ENCODE results near the gene RASSF3.

Gene RASSF3

GRCh38 chr12:64667793-64668192 is 57.5 kb downstream of the RASSF3 start:
- FAIRE-seq = no peak
- no peak for DNase-seq (ENCODE audit: insufficient read length, low spot score)

- DNase-seq (ENCODE audit: insufficient read length, low spot score) = peak; percentile 36
- FAIRE-seq = peak; percentile 89
Observed at GRCh38 chr12:64669270-64669842, 59.1 kb downstream of the RASSF3 start.

- DNase-seq (ENCODE audit: insufficient read length, low spot score) = no peak
- no peak for FAIRE-seq
Observed at GRCh38 chr12:64670019-64670418, 59.7 kb downstream of the RASSF3 start.

- FAIRE-seq (peak; percentile 39), DNase-seq (ENCODE audit: insufficient read length, low spot score) (no peak)
Observed at GRCh38 chr12:64670919-64671639, 60.8 kb downstream of the RASSF3 start.

- FAIRE-seq = no peak
Observed at GRCh38 chr12:64671681-64672080, 61.4 kb downstream of the RASSF3 start.

DNA sequence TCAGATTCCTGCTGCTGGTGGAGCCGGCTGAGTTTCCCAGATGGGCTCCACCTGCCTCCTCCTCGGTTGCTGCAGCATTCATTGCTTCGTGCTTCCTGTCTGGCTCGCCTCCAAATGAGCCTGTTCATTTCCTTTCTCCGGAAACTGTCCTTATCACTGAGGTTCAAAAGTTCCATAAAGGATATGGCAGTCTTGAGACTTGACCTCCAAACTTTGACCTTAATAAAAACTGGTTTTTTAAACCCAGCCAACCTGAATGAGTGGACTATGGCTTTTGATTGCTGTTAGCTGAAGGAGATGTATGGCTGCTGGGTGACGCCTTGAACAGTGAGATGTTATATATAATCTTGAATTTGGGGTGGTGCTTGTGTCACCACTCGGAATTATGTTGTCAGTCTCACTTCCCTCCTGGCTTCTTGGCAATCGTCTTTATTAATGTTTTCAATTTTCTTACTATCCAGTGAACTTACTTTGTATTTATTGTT is 62.7 kb downstream of the RASSF3 start:
- DNase-seq (ENCODE audit: insufficient read length, low spot score) = no peak
- peak; percentile 63 for FAIRE-seq

More at GRCh38 chr12:64671681-64672080, 61.4 kb downstream of the RASSF3 start:
- DNase-seq (ENCODE audit: insufficient read length, low spot score) = no peak

GRCh38 chr12:64673490-64674169 is 63.3 kb downstream of the RASSF3 start:
- FAIRE-seq (no peak), DNase-seq (ENCODE audit: insufficient read length, low spot score) (no peak)

DNA sequence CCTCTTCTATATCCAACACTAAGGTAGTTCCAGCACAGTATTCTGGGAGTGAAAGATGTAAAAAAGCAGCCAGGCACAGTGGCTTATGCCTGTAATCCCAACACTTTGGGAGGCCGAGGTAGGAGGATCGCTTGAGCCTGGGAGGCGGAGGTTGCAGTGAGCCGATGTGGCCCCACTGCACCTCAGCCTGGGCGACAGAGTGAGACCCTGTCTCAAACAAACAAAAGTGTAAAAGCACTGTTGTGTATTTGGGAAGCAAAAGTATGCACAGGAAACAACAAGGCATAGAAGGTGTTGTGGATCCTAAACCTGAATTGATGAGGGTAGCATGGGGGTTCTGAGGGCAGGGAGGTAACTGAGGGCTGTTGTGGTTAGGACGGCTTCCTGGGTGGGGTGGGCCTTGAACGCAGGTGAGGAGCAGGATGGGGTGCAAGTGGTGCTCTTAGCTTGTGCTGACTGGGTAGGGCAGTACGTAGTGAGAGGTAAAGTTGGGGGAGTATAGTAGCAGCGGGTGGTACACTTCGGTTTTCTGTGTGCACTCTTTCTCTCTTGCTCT is 64.2 kb downstream of the RASSF3 start:
- FAIRE-seq (no peak), DNase-seq (ENCODE audit: insufficient read length, low spot score) (no peak)

- DNase-seq (ENCODE audit: insufficient read length, low spot score) (no peak), FAIRE-seq (no peak)
Observed at GRCh38 chr12:64675795-64676194, 65.5 kb downstream of the RASSF3 start.

GRCh38 chr12:64678248-64678647 is 68.0 kb downstream of the RASSF3 start:
- no peak for FAIRE-seq
- DNase-seq (ENCODE audit: insufficient read length, low spot score) = no peak

DNA sequence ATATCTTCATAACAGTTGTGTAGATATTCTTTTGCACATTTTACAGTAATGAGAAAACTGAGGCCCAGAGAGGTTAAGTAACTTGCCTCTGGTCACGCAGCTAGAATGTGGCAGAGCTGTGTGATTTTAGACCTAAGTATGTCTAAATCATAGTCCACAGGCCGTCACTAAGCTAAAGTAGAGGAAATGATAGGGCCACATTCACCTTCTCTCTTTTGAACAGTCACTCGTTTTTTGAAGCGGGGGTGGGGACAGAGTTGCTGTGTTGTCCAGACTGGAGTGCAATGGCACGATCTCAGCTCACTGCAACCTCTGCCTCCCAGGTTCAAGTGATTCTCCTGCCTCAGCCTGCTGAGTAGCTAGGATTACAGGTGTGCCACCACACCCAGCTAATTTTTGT is 68.5 kb downstream of the RASSF3 start:
- no peak for FAIRE-seq
- no peak for DNase-seq (ENCODE audit: insufficient read length, low spot score)

DNA sequence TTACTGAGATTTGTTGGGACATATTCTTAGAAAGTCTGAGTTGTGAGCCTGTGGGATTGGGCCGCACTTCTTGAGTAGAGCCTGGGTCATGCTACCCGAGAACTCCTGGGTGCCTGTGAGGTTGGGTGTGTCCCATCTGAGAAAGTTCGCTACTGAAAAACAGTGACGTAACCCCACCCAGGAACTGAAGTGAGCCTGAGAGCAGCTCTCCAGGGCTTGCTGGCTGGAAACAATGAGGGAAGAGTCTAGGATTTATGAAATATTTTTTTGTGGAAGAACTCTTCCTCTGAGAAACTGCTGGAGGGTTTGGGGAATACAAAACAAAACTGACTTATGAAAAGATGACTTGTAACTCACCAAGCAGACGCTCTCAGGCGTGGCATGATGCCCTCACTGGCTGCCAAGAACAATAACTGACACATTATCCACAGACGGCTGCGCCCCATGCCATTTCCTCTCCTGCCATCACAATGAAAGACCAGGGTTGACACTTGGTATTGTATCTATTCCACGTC is 69.2 kb downstream of the RASSF3 start:
- FAIRE-seq (no peak), DNase-seq (ENCODE audit: insufficient read length, low spot score) (no peak)

DNA sequence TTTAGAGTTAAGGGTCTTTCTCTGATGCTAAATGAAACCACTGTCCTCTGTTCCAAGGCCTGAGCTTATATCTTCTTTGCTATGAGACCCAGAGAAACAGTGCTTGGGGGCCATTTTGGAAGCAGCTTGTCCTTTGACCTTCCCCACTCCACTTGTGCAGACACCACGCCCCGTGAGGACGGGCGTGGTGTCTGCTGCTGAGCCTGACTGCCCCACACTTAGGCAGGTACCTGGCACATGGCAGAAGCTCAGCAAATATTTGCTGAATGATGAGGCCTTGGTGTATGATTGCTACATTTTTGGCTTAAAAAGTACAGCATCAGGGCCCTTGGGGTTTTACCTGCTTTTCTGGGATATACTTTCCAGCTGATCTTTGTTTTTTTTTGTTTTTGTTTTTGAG is 69.9 kb downstream of the RASSF3 start:
- DNase-seq (ENCODE audit: insufficient read length, low spot score) = no peak
- no peak for FAIRE-seq

- FAIRE-seq (no peak), DNase-seq (ENCODE audit: insufficient read length, low spot score) (no peak)
Observed at GRCh38 chr12:64681200-64682052, 71.1 kb downstream of the RASSF3 start.

DNA sequence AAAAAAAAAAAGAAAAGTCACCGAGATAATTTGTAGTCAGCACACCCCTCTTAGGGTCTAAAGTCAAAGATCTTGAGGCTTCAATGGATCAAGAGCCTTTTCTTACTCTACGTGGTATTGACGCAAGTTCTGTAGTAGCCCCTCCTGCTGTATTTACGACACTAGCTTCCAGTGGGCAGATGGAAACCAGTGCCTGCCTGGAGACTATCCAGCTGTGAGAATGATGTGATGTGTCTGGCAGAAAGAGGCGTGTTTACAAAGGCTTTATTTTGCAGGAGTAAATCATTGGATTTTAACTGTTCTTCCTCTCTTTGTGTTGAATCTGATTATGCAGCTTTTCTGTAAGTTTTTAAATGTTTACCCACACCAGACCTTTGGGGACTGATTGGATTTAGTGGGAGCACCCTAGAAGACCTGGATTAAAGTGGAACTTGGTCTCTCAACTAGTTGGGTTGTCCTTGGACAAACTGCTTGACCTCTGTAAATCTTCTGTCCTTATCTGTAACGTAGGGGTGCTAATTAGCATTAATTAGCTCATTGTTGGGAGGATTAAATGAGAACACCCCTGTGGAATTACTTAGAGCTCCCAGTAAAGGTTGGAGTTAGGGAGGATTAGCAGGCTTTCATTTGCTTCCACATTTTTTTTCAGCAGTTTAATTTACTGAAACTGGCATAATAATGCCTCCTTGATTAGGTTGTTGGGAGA is 72.4 kb downstream of the RASSF3 start:
- DNase-seq (ENCODE audit: insufficient read length, low spot score) (no peak), FAIRE-seq (no peak)

DNA sequence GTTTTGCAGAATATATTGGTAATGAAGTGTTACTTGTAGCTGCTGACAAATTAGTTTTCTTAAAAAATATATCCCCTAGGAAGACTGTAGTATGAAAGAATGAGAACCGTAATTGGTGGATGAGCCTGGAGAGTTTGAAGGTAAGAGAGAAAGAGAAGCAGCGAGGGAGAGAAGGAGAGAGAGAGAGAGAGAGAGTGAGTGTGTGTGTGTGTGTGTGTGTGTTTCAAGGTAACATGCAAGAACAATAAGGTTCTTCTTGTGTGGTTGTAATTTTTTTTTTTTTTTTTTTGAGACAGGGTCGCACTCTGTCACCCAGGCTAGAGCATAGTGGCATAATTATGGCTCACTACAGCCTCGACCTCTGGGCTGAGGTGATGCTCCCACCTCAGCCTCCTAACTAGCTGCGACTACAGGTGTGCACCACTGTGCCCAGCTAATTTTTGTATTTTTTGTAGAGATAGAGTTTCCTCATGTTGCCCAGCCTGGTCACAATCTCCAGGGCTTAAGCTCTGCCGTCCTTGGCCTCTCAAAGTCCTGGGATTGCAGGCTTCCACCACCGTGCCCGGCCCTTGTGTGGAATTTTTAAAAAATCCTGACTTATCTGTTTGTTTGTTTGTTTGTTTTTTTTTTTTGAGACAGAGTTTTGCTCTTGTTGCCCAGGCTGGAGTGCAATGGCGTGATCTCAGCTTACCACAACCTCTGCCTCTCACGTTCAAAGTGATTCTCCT is 73.7 kb downstream of the RASSF3 start:
- FAIRE-seq = no peak

DNA sequence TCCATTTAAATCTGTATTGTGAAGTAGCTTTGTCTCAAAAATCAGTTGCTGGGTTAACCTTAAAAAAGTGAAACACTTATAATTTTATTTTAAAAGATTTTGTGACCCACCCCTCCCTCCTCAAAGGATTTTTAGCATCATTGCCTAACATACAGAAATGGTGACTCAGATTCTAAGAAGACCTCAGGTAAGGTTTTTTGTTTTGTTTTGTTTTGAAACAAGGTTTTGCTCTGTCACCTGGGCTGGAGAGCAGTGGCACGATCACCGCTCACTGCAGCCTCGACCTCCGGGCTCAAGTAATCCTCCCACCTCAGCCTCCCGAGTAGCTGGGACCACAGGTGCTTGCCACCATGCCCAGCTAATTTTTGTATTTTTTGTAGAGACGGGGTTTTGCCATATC is 74.8 kb downstream of the RASSF3 start:
- DNase-seq (ENCODE audit: insufficient read length, low spot score) = no peak
- no peak for FAIRE-seq

More for the DNA sequence above, 73.7 kb downstream of the RASSF3 start:
- no peak for DNase-seq (ENCODE audit: insufficient read length, low spot score)

- no peak for FAIRE-seq
- DNase-seq (ENCODE audit: insufficient read length, low spot score) = no peak
Observed at GRCh38 chr12:64685605-64686004, 75.3 kb downstream of the RASSF3 start.

GRCh38 chr12:64687816-64688215 is 77.5 kb downstream of the RASSF3 start:
- DNase-seq (ENCODE audit: insufficient read length, low spot score) = no peak
- FAIRE-seq = no peak
